CD4-positive, CD25-positive, alpha-beta regulatory T cell (primary cell): ENCODE measurements around the gene IFI44. TPM values are rescaled to one million over a fixed set of nuclear protein-coding genes. Genes with fewer than 3 reads are reported as not detected.

Experiments used
- ATAC-seq, 2 donors: fragments of 150-1000 bp; cut with Tn5 transposase; one replicate each; pipeline ENCODE4 v1.10.0; 2021; ENCODE audit warnings: low read depth in 2 of 2, moderate number of reproducible peaks in 2 of 2, moderate library complexity in 1 of 2
- DNase-seq, 3 donors: peaks; one replicate each; pipeline versions ENCODE4 v3.0.0 to v3.0.0-alpha.2; 2012 to 2022; ENCODE audit warnings: mixed read lengths in 1 of 3
- H3K27ac ChIP-seq: one replicate; pipeline ENCODE4 v1.7.0; 2013; ENCODE audit warnings: mild to moderate bottlenecking, low read length; ENCODE audit not compliant: insufficient read depth, poor library complexity, severe bottlenecking
- H3K27me3 ChIP-seq: one replicate; pipeline ENCODE4 v1.7.0; 2013; ENCODE audit warnings: low read length; ENCODE audit not compliant: control insufficient read depth, insufficient read depth
- H3K36me3 ChIP-seq: one replicate; pipeline ENCODE4 v1.7.0; 2013; ENCODE audit warnings: mild to moderate bottlenecking, low read length, moderate library complexity; ENCODE audit not compliant: control insufficient read depth, insufficient read depth
- H3K4me1 ChIP-seq: 2 replicates; pipeline ENCODE4 v1.7.0; 2013; ENCODE audit warnings: mild to moderate bottlenecking, low read length; ENCODE audit not compliant: insufficient read depth, control insufficient read depth, poor library complexity, severe bottlenecking
- H3K4me3 ChIP-seq: one replicate; pipeline ENCODE4 v1.7.0; 2013; ENCODE audit warnings: low read depth, mild to moderate bottlenecking, low read length, moderate library complexity
- H3K9me3 ChIP-seq, 2 experiments: 1 replicate in 1 of 2; 2 replicates in 1 of 2; pipeline ENCODE4 v1.7.0; 2013; ENCODE audit warnings: low read length in 2 of 2, mild to moderate bottlenecking in 1 of 2, moderate library complexity in 1 of 2; ENCODE audit not compliant: control insufficient read depth in 2 of 2
- H3K27ac Mint-ChIP-seq, 3 donors: one replicate each; pipeline ENCODE4 v1.8.0; 2020 to 2022; ENCODE audit warnings: mild to moderate bottlenecking in 3 of 3, mixed read lengths in 3 of 3, moderate library complexity in 2 of 3
- H3K27me3 Mint-ChIP-seq: one replicate; pipeline ENCODE4 v1.8.0; 2022; ENCODE audit warnings: mild to moderate bottlenecking, mixed read lengths
- H3K36me3 Mint-ChIP-seq: one replicate; pipeline ENCODE4 v1.8.0; 2020; ENCODE audit warnings: mixed read lengths
- H3K4me1 Mint-ChIP-seq, 4 donors: one replicate each; pipeline ENCODE4 v1.8.0; 2020 to 2022; ENCODE audit warnings: mixed read lengths in 4 of 4, mild to moderate bottlenecking in 1 of 4
- H3K4me3 Mint-ChIP-seq, 4 donors: one replicate each; pipeline ENCODE4 v1.8.0; 2020 to 2022; ENCODE audit warnings: mild to moderate bottlenecking in 4 of 4, mixed read lengths in 4 of 4, moderate library complexity in 3 of 4
- H3K9me3 Mint-ChIP-seq, 7 donors: one replicate each; pipeline ENCODE4 v1.8.0; 2020 to 2022; ENCODE audit warnings: mixed read lengths in 7 of 7, mild to moderate bottlenecking in 3 of 7, moderate library complexity in 2 of 7
- polyA plus RNA-seq, 4 donors: library from polyadenylated mRNA; unstranded; fragments of 300-500 nt; fragmentation: Illumina TruSeq; gene quantifications; one replicate each; pipeline ENCODE4 v1.2.3, GENCODE V29; 2021
- total RNA-seq: library from RNA; stranded (reverse); gene quantifications from one replicate; pipeline ENCODE4 v1.2.3, GENCODE V29; 2022

The IFI44 gene
- total and polyA plus RNA-seq, 5 donors from 2014 or later, result 10.2 to 53.9 (median 21.3) TPM

- Histone ChIP-seq H3K4me1 (no peaks in the 10 kb centered on the region), H3K36me3 (no peaks in the 10 kb centered on the region), H3K27me3 (no peaks in the 10 kb centered on the region), H3K4me3 (no peak overlapping the region), H3K27ac (no peak overlapping the region), H3K9me3 (peaks cover 0 to 4% of the 10 kb centered on the region in 2 experiments)
- peaks cover 0 to 16% (median 5%) of the 10 kb centered on the region in 7 donors for H3K9me3 Mint-ChIP-seq
- H3K36me3 Mint-ChIP-seq, result no peaks in the 10 kb centered on the region
- peaks cover 4% of the 10 kb centered on the region for H3K27me3 Mint-ChIP-seq
- DNase-seq (no peak), ATAC-seq (no peak)
- no peak overlapping the region for H3K27ac Mint-ChIP-seq
- no peaks in the 10 kb centered on the region for H3K4me1 Mint-ChIP-seq
- H3K4me3 Mint-ChIP-seq, result no peak overlapping the region
Observed at GRCh38 chr1:78703806-78704205, 54.2 kb downstream of the IFI44 start.

- Histone ChIP-seq H3K4me3 (no peak overlapping the region), H3K36me3 (no peaks in the 10 kb centered on the region), H3K27ac (no peak overlapping the region), H3K9me3 (no peaks in the 10 kb centered on the region), H3K27me3 (no peaks in the 10 kb centered on the region), H3K4me1 (no peaks in the 10 kb centered on the region)
- H3K27me3 Mint-ChIP-seq, result no peaks in the 10 kb centered on the region
- DNase-seq (no peak), ATAC-seq (no peak)
- no peak overlapping the region for H3K4me3 Mint-ChIP-seq
- peaks cover 0 to 4% (median 0%) of the 10 kb centered on the region in 7 donors for H3K9me3 Mint-ChIP-seq
- no peaks in the 10 kb centered on the region for H3K36me3 Mint-ChIP-seq
- no peaks in the 10 kb centered on the region for H3K4me1 Mint-ChIP-seq
- no peak overlapping the region for H3K27ac Mint-ChIP-seq
Observed at GRCh38 chr1:78712467-78713051, 62.9 kb downstream of the IFI44 start.

- H3K36me3 Mint-ChIP-seq, result no peaks in the 10 kb centered on the region
- no peaks in the 10 kb centered on the region for H3K27me3 ChIP-seq
- no peak for ATAC-seq
Observed at GRCh38 chr1:78713297-78713696, 63.7 kb downstream of the IFI44 start.

More at GRCh38 chr1:78713297-78713696, 63.7 kb downstream of the IFI44 start:
- Mint-ChIP-seq H3K27ac (no peak overlapping the region), H3K4me3 (no peak overlapping the region), H3K27me3 (no peaks in the 10 kb centered on the region), H3K9me3 (peaks cover 0 to 4% (median 0%) of the 10 kb centered on the region in 7 donors), H3K4me1 (no peaks in the 10 kb centered on the region)
- Histone ChIP-seq H3K36me3 (no peaks in the 10 kb centered on the region), H3K4me3 (no peak overlapping the region), H3K27ac (no peak overlapping the region), H3K4me1 (no peaks in the 10 kb centered on the region), H3K9me3 (no peaks in the 10 kb centered on the region)
- DNase-seq, result no peak

Other genes starting within 250 kb of the IFI44 start
- not detected for gene PTGFR, start 158.9 kb upstream of the IFI44 start, total RNA-seq
- not detected for gene PTGFR, start 158.9 kb upstream of the IFI44 start, polyA plus RNA-seq
- 19.1 TPM for gene IFI44L, start 29.4 kb upstream of the IFI44 start, total RNA-seq
- 1 to 10 TPM; 1.4 to 8.2 (median 3.6) TPM for gene IFI44L, start 29.4 kb upstream of the IFI44 start, polyA plus RNA-seq